HL-60 (cell line): ENCODE results near the gene RAMAC.

Experiments
- CTCF ChIP-seq: IDR thresholded peaks from one replicate; pipeline ENCODE4 v1.5.1; 2011; ENCODE audit warnings: low read length, control low read depth, inconsistent platforms; ENCODE audit not compliant: insufficient read depth
- GABPA ChIP-seq: IDR thresholded peaks from 2 replicates; pipeline ENCODE4 v1.6.1; 2012; ENCODE audit warnings: low read depth
- POLR2AphosphoS5 ChIP-seq: IDR thresholded peaks from 2 replicates; pipeline ENCODE4 v1.6.1; 2012; ENCODE audit warnings: low read depth
- REST ChIP-seq: IDR thresholded peaks from 2 replicates; pipeline ENCODE4 v1.6.1; 2012; ENCODE audit warnings: low read depth; ENCODE audit not compliant: insufficient replicate concordance
- SPI1 ChIP-seq: IDR thresholded peaks from 2 replicates; pipeline ENCODE4 v1.6.1; 2012; ENCODE audit warnings: low read depth, mild to moderate bottlenecking, borderline replicate concordance

DNA sequence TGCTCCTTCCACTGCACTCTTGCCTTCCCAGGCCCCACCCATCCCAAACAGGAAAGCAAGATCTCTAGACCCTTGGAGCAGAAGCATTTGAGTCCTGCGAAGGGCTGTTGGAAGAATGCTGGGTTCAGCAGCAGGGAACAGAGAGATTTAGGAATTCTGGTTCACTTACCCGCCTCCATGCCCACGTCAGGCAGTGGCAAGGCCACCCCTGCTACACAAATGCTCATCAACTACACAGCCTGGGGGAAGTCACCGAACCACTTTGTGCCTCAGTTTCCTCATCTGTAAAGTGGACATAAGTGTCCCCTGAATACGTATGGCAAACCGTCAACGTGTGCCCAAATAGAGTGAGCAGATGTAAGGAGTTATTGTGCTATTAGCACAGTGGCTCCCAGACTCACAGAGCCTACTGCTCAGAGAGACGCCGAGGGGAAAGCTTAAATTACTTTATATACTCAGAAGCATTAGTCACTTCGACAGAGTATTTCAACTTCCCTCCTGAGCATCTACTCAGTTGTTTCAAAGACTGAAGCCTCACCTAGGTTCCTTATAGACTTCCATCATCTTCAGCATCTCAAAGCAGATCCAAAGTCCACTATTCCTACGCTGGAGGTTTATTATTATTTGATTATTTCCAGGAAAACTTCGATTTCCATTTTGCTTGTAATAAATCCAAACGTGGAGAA, 34.4 kb upstream of the RAMAC start:
- TF ChIP-seq CTCF (no peak), GABPA (no peak), POLR2AphosphoS5 (no peak), SPI1 (no peak), REST (no peak)
